B cell (primary cell): ENCODE measurements around the gene PIM3. TPM values are rescaled to one million over a fixed set of nuclear protein-coding genes. Genes with fewer than 3 reads are reported as not detected.
A peak's percentile ranks its signal among the peaks of the same experiment; 100 is the strongest.

ENCODE experiments used
- ATAC-seq: fragments of 200-7000 bp; cut with Tn5 transposase; one replicate; pipeline ENCODE4 v1.10.0; 2021; ENCODE audit warnings: low read depth, mild to moderate bottlenecking, moderate number of reproducible peaks, moderate library complexity
- CTCF ChIA-PET: fragments of 350-600 bp; sonication (Branson Sonifier 250); formaldehyde crosslinking; loops from one replicate; lab custom pipeline; 2021; ENCODE audit warnings: antibody characterized with exemption, inconsistent platforms; lab: Charles Lee
- POLR2A ChIA-PET: fragments of 350-600 bp; sonication (Branson Sonifier 250); formaldehyde crosslinking; loops from one replicate; lab custom pipeline; 2021; ENCODE audit warnings: antibody characterized with exemption; lab: Charles Lee
- DNase-seq: peaks from one replicate; pipeline ENCODE4 v3.0.0; 2013
- H2AFZ ChIP-seq: 2 replicates; pipeline ENCODE4 v1.6.1; 2012; ENCODE audit warnings: mild to moderate bottlenecking, low read depth, low read length; ENCODE audit not compliant: insufficient read depth, poor library complexity, severe bottlenecking
- H3K27ac ChIP-seq, 2 donors: 1 replicate in 1 of 2; 2 replicates in 1 of 2; pipeline ENCODE4 v1.5.1; 2012 to 2013; ENCODE audit warnings: low read length in 2 of 2, mild to moderate bottlenecking in 2 of 2, moderate library complexity in 1 of 2
- H3K27me3 ChIP-seq, 4 experiments: fragments of 200-600 bp in 1 of 4; sonication (generic) in 1 of 4; replicated peaks in 1 of 4; 1 replicate in 2 of 4; 2 replicates in 2 of 4; pipeline versions ENCODE4 v1.6.1 to v1.7.0; 2013 to 2016; ENCODE audit warnings: low read length in 3 of 4, mild to moderate bottlenecking in 2 of 4, mixed read lengths in 1 of 4, moderate library complexity in 1 of 4; ENCODE audit not compliant: insufficient read depth in 4 of 4, control insufficient read depth in 3 of 4; ENCODE audit errors: control extremely low read depth in 1 of 4
- H3K36me3 ChIP-seq, 2 experiments: replicated peaks in 1 of 2; 1 replicate in 1 of 2; 2 replicates in 1 of 2; pipeline versions ENCODE4 v1.6.1 to v1.7.1; 2013; ENCODE audit warnings: low read length in 1 of 2; ENCODE audit not compliant: insufficient read depth in 2 of 2, control insufficient read depth in 1 of 2; ENCODE audit errors: control extremely low read depth in 1 of 2, extremely low read depth in 1 of 2
- H3K4me1 ChIP-seq, 2 donors: fragments of 200-600 bp in 1 of 2; sonication (generic) in 1 of 2; 1 replicate in 1 of 2; 2 replicates in 1 of 2; pipeline versions ENCODE4 v1.5.1 to v1.6.1; 2013 to 2017; ENCODE audit warnings: low read length in 2 of 2; ENCODE audit not compliant: control insufficient read depth in 2 of 2, insufficient read depth in 2 of 2
- H3K4me2 ChIP-seq: replicated peaks from 2 replicates; pipeline ENCODE3; 2012; ENCODE audit warnings: mild to moderate bottlenecking, low read depth, low read length; ENCODE audit not compliant: poor library complexity, severe bottlenecking
- H3K4me3 ChIP-seq, 5 experiments: fragments of 200-600 bp in 1 of 5; sonication (generic) in 1 of 5; 1 replicate in 3 of 5; 2 replicates in 2 of 5; pipeline versions ENCODE4 v1.5.1 to v1.7.0; 2011 to 2016; ENCODE audit warnings: low read length in 4 of 5, mild to moderate bottlenecking in 4 of 5, low read depth in 2 of 5, control low read depth in 1 of 5, moderate library complexity in 1 of 5; ENCODE audit not compliant: insufficient read depth in 1 of 5; ENCODE audit errors: control extremely low read depth in 1 of 5, extremely low read depth in 1 of 5
- H3K79me2 ChIP-seq: fragments of 200-600 bp; sonication (generic); one replicate; pipeline ENCODE4 v1.6.0; 2016; ENCODE audit warnings: low read length; ENCODE audit not compliant: control insufficient read depth, insufficient read depth
- H3K9ac ChIP-seq: fragments of 200-600 bp; sonication (generic); 2 replicates; pipeline ENCODE4 v1.6.1; 2017; ENCODE audit warnings: mild to moderate bottlenecking, low read length, moderate library complexity
- H3K9me3 ChIP-seq, 3 donors: one replicate each; pipeline versions ENCODE4 v1.6.1 to v1.7.1; 2013; ENCODE audit warnings: low read length in 2 of 3; ENCODE audit not compliant: control insufficient read depth in 2 of 3, insufficient read depth in 1 of 3; ENCODE audit errors: control extremely low read depth in 1 of 3
- H4K20me1 ChIP-seq: 2 replicates; pipeline ENCODE4 v1.6.0; 2012; ENCODE audit warnings: mild to moderate bottlenecking, low read length; ENCODE audit not compliant: insufficient read depth, control insufficient read depth, poor library complexity, severe bottlenecking
- H3K27ac Mint-ChIP-seq: one replicate; pipeline ENCODE4 v1.8.0; 2021; ENCODE audit warnings: mixed read lengths
- H3K27me3 Mint-ChIP-seq: one replicate; pipeline ENCODE4 v1.8.0; 2021; ENCODE audit warnings: mixed read lengths
- H3K4me1 Mint-ChIP-seq: one replicate; pipeline ENCODE4 v1.8.0; 2021; ENCODE audit warnings: mixed read lengths
- H3K4me3 Mint-ChIP-seq: one replicate; pipeline ENCODE4 v1.8.0; 2021; ENCODE audit warnings: mixed read lengths
- H3K9me3 Mint-ChIP-seq: one replicate; pipeline ENCODE4 v1.8.0; 2022; ENCODE audit warnings: mixed read lengths; ENCODE audit not compliant: insufficient read depth
- EZH2 ChIP-seq: IDR thresholded peaks from 2 replicates; pipeline ENCODE4 v1.6.1; 2012; ENCODE audit warnings: borderline replicate concordance, low read depth, mild to moderate bottlenecking, moderate library complexity, low read length; ENCODE audit not compliant: insufficient read depth, poor library complexity, severe bottlenecking
- WGBS: methylation state at CpG from one replicate; pipeline ENCODE4 v1.1.5; 2013; ENCODE audit warnings: missing lambda C conversion rate; ENCODE audit not compliant: insufficient coverage; 5-methylcytosine and 5-hydroxymethylcytosine counted together
- intact Hi-C: fragments of 100-400 bp; cut with micrococcal nuclease; formaldehyde crosslinking; loops from one replicate; pipeline ENCODE4 v1.10.0; 2022
- polyA plus RNA-seq: library from polyadenylated mRNA; depleted of rRNA; stranded (reverse); fragments of >200 nt; gene quantifications from 2 replicates; pipeline ENCODE4 v1.2.3, GENCODE V29; 2012
- total RNA-seq, 2 donors: library from RNA; stranded (reverse); fragments of 120-200 nt in 1 of 2; gene quantifications; 1 replicate in 1 of 2; 2 replicates in 1 of 2; pipeline versions ENCODE4 v1.2.3 to v1.2.4, GENCODE V29; 2013 to 2022
- TF ChIP-seq, protein P1 (sequence below): fragments of 200-600 bp; IDR thresholded peaks from one replicate; pipeline ENCODE4 v1.8.0; 2022; ENCODE audit warnings: antibody characterized with exemption, mild to moderate bottlenecking

The PIM3 gene
- total and polyA plus RNA-seq, 2 donors (not counting 1 experiment from before 2014, with no cell fraction given): 74.6 to 128 TPM

DNA sequence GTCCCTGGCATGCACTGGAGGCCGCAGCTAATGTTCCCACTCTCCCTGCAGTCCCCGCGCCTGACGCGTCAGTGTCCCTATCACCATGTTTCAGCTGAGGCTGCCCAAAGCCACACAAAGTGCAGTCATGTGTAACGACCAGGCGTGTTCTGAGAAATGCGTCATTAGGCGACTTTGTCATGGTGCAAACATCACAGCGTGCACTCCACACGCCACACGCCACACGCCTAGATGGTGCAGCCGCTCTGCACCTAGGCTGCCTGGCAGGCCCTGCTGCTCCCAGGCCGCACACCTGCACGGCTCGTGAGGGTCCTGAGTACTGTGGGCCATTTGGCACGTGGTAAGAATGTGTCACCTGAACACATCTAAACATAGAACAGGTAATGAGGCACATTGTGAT is 39.7 kb upstream of the PIM3 start:
- peaks cover 23% of the 10 kb centered on the region for H3K79me2 ChIP-seq
- peaks cover 0 to 12% (median 0%) of the 10 kb centered on the region in 3 donors for H3K9me3 ChIP-seq
- H3K4me2 ChIP-seq: no peak overlapping the region
- Mint-ChIP-seq H3K4me3 (peak overlapping the region; percentile 32), H3K27ac (no peak overlapping the region), H3K4me1 (peaks cover 42% of the 10 kb centered on the region), H3K9me3 (no peaks in the 10 kb centered on the region), H3K27me3 (no peaks in the 10 kb centered on the region)
- no peak overlapping the region for H3K27ac ChIP-seq
- intact Hi-C loops: no loop called here
- TF ChIP-seq, protein P1, sequence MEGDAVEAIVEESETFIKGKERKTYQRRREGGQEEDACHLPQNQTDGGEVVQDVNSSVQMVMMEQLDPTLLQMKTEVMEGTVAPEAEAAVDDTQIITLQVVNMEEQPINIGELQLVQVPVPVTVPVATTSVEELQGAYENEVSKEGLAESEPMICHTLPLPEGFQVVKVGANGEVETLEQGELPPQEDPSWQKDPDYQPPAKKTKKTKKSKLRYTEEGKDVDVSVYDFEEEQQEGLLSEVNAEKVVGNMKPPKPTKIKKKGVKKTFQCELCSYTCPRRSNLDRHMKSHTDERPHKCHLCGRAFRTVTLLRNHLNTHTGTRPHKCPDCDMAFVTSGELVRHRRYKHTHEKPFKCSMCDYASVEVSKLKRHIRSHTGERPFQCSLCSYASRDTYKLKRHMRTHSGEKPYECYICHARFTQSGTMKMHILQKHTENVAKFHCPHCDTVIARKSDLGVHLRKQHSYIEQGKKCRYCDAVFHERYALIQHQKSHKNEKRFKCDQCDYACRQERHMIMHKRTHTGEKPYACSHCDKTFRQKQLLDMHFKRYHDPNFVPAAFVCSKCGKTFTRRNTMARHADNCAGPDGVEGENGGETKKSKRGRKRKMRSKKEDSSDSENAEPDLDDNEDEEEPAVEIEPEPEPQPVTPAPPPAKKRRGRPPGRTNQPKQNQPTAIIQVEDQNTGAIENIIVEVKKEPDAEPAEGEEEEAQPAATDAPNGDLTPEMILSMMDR: no peak
- TF ChIP-seq EZH2: no peak
- H3K9ac ChIP-seq: no peak overlapping the region
- H3K36me3 ChIP-seq: peaks cover 0 to 13% of the 10 kb centered on the region in 2 experiments
- peaks cover 14% of the 10 kb centered on the region for H4K20me1 ChIP-seq
- 90% methylated on average over 11 of the region's 18 CpGs for whole genome bisulfite sequencing
- peaks cover 43 to 52% of the 10 kb centered on the region in 2 donors for H3K4me1 ChIP-seq
- DNase-seq (peak; percentile 32), ATAC-seq (no peak)
- no peak overlapping the region for H2AFZ ChIP-seq
- ChIA-PET CTCF (interaction anchor here (0.6 kb wide), 1 partner anchor 104 kb away, joined by 6 read pairs; no protein-coding TSS in a partner anchor), POLR2A (no interaction called here)
- no peaks in the 10 kb centered on the region for H3K27me3 ChIP-seq
- H3K4me3 ChIP-seq: no peak overlapping the region

DNA sequence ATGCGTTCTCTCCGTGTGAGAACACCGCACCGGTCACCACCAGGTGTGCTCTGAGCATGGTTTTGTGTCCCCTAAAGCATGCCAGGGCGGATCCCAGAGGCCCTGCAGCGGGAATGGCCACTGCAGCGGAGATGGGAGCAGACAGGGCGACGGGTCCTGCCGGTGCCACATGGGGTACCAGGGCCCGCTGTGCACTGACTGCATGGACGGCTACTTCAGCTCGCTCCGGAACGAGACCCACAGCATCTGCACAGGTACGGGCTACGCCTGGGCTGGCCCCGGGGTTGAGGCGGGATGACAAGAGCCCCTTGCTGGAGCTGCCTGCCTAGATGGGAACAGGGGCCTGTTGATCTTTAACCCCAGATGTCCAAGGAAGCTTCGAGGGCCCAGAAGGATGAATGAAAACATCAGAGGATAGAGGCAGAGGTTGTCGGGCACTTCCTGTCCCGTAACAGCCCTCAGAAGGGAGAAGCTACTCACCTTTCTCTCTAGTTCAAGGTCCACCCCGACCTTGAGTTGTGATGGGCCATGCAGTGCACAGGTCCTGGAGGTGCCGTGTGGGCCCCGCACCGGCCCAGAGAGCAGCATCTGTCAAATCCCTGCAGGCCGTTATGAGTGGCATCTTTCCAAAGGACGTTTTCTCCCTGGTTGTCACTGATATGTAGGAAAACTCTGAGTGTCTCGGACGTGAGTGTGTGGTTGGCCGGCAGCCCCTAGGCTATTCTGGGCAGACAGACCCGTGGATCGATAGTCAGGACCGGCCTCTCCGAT is 38.9 kb upstream of the PIM3 start:
- no peak for ATAC-seq
- H3K27ac ChIP-seq: no peak overlapping the region
- peaks cover 48 to 57% of the 10 kb centered on the region in 2 donors for H3K4me1 ChIP-seq
- H2AFZ ChIP-seq: no peak overlapping the region
- DNase-seq: no peak
- H3K36me3 ChIP-seq: peaks cover 0 to 13% of the 10 kb centered on the region in 2 experiments
- no peaks in the 10 kb centered on the region for H3K27me3 ChIP-seq
- H3K9ac ChIP-seq: no peak overlapping the region
- no peak overlapping the region for H3K4me3 ChIP-seq
- no peak overlapping the region for H3K4me3 Mint-ChIP-seq
- peaks cover 19% of the 10 kb centered on the region for H3K79me2 ChIP-seq
- H3K9me3 Mint-ChIP-seq: no peaks in the 10 kb centered on the region
- H3K4me2 ChIP-seq: no peak overlapping the region
- H4K20me1 ChIP-seq: peaks cover 13% of the 10 kb centered on the region
- no peak for TF ChIP-seq EZH2
- TF ChIP-seq, protein P1: no peak
- H3K27ac Mint-ChIP-seq: no peak overlapping the region
- peaks cover 47% of the 10 kb centered on the region for H3K4me1 Mint-ChIP-seq
- ChIA-PET POLR2A (no interaction called here), CTCF (interaction anchor here (0.6 kb wide), 1 partner anchor 104 kb away, joined by 6 read pairs; no protein-coding TSS in a partner anchor)
- 98% methylated on average over 35 of the region's 35 CpGs for WGBS
- intact Hi-C loops: no loop called here
- no peaks in the 10 kb centered on the region for H3K27me3 Mint-ChIP-seq
- H3K9me3 ChIP-seq: peaks cover 0 to 12% (median 0%) of the 10 kb centered on the region in 3 donors
